LHCN-M2 (cell line): ENCODE data around the gene EMD. TPM values are rescaled to one million over a fixed set of nuclear protein-coding genes. Genes with fewer than 3 reads are reported as not detected.
A peak's percentile ranks its signal among the peaks of the same experiment; 100 is the strongest.

Experiments used
- DNase-seq: peaks from one replicate; pipeline ENCODE4 v3.0.0-alpha.2; 2012; ENCODE audit warnings: low read depth
- total RNA-seq: library from RNA; depleted of rRNA; stranded (reverse); fragments of >200 nt; gene quantifications from 2 replicates; pipeline ENCODE4 v1.2.3, GENCODE V29; 2014

The EMD gene
- total RNA-seq, 1 experiment from 2014 or later, result 77.3 TPM

DNA sequence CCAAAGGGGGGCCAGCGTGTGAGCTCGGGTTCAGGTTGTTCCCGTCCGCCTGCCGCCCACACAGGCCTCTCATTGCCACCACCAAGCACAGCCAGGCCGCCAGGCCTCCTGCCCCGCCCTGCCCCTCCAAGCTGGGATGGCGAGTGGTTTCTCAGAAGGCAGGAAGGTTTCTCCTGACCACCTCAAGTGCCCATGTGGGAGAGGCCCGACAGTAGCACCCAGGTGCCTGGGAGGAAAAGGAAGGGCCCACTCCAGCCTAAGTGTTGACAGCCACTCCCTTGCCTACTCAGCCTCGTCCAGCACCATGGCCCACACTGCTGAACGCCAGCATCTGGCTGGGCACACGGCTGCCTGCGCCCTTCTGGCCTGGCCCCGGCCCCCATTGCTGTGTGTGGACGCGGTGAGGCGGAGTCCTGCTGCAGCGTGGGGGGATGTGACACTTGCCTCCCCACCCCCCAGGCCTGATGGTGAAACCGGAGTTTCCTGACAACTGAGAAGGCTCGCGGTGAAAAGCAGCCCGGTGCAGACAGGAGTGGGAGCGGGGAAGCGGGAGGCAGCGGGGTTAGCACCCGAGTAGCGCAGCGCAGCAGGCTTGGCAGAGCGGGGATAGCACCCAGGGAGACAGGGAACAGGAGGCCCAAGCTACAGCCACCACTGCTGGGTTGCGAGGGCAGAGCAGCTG lies 23.9 kb upstream of the EMD start:
- DNase-seq, result no peak

DNA sequence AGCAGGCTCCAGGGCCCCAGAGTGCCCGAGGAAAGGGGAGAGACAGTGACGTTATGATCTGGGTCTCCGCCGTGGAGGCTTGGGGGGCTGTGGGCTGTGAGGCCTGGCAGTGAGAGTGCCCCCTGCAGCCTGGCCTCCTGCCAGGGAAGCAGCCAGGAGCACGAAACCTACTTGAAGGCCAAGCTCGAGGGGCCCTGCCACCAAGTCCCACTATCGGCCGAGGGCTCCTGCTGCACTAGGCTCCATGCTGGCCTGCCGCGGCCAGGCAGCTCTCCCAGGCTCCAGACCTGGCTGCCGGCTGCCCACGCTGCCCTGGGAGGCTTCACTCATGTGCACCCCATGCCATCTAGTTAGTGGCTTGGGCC lies 23.3 kb upstream of the EMD start:
- DNase-seq, result no peak

DNA sequence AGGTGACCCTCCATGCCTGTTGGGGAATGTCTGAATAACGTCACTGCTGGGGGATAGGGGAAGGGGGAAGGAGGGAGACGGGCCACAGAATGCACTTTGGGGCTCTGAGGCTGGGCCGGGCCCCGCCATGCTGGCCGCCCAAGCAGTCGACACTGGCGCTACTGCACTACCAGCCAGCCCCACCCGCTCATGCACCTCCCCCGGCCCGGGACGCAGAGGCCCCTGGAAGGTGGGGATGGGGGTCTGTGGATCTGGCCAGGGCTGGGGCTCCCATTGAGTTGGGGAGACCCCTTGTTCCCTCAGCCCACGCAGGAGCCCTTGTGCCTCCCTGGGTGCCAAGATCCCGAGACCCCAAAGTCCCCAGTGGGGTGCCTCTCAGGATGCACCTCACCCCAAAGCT lies 22.5 kb upstream of the EMD start:
- no peak for DNase-seq

DNA sequence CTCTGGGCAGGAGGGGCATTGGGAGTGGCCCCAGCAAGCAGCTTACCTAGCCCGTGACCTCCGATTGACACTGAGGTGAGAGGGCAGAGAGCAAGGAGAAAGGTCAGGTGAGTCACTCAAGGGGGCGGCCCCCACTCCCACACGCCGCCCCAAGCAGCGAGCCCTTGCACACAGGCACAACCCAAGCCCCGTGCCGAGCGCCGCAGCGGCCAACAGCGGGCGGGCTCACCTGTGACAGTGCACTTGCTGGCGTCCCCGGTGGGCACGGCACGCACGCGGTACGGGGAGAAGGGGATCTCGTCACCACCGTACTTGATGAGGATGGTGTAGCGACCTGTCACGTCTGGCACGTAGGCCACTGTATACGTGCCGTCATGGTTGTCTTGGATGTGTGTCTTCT lies 21.9 kb upstream of the EMD start:
- no peak for DNase-seq

DNA sequence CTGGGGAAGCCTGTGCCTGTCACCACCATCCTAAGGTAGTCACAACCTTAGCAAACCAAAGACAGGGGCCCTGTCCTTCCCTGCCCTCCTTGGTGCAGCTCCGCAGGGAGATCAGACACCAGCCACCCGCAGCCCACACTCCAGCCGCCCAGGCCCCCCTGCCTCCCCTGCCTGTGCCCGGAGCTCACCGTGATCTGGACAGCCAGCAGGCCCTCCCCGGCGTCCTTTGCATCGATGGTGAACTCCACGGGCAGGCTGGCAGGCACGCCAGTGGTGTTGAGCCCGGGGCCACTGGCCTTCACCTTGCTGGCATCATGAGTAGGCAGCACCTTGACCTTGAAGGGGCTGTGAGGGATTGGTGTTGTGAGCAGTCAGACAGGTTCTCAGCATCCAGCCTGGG lies 21.1 kb upstream of the EMD start:
- DNase-seq, result no peak

DNA sequence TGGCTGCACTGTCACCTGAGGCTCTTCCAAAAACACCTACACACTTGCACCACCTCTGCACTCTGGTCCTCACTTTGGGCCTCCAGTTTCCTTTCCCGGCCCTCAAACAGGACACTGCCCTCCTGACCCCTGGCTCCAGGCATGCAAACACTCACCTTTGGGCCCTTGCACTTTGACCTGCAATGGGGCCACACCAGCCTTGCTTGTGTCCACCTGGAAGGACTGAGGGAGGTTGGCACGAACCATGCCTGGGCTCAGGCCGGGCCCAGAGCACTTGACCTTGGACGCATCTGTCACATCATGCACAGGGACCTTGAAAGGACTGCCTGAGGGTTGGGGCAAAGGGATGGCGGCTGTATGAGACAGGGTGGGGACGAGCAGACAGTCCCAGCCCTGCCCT lies 20.3 kb upstream of the EMD start:
- DNase-seq, result no peak

DNA sequence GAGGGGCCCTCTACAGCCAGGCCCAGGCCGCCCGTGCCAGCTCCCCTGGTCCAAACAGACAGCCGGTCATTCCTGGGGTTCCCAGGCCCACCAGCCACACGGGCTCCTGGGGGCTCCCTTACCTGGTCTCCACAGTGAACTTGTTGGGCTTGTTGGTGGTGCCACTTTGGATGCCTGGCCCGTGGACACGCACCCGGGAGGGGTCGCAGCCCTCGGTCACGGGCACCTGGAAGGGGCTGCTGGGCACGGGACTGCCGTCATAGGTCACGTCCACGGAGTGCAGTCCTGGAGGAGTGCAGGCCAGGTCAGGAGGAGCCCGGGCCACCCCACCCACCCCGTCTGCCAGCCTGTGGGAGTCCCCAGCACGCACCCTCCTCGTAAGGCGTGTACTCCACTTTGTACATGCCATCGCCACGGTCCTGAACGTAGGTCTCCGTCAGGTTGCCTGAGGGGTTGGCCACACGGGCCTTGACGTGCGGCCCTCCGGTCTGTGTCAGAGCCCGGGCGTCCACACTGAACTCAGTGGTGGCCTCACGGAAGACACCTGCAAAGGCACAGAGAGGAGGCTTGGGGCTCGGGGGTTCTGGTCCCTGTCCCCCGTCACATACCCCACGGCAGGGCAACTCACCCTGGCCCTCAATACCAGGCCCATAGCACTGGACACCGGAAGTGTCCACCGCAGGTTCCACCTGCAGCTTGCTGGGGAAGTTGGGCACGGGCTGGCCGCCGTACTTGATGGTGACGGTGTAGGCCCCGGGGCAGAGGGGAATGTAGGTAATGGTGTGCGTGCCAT lies 19.5 kb upstream of the EMD start:
- DNase-seq, result no peak

DNA sequence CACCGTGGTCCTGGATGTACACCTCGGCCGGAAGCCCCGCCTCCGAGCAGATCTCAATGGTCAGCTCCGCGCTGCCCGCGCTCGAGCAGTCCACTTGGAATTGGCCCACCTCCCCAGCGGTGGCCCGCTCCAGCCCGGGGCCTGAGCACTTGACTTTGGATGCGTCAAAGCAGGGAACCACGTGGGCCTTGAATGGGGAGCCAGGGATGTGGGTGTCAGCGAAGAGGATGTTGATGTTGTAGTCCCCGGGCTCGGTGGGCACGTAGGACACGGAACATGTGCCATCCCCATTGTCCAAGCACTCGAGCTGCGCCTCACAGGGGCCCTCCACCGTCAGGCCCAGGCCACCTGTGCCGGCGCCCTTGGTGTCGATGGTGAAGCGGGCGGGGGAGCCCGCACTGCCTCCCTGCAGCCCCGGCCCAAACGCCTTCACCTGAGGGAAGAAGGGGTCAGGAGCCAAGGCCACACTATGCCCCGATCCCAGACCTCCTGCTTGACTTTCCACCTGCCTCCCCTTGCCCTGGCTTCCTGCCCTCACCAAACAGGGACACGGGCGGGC lies 18.9 kb upstream of the EMD start:
- no peak for DNase-seq

DNA sequence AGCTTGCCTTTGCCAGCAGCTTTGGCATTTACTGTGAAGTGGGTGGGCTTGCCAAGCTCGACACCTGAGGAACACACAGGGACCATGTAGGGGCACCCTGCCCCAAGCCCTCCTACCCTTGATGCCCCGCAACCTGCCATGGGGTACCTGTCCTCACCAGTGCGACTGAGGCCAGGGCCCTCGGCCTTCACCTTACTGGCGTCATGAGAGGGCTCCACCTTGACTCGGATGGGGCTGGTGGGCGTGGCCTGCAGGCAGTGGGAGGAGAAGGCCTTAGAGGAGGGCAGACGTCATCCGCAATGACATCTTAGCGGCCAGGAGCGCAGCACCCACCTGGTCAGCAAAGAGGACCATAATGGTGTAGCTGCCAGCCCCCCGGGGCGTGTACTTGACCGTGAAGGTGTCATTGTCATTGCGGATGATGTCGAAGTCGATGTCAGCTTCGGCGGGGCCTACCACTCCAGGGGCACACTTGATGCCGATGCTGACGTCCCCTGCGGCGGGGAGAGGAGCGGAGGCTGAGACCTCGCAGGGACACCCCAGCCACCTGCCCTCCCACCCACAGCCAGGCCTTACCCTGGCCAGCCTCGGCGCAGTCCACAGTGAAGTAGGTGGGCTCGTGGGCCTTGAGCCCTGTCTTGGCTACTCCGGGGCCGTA lies 16.9 kb upstream of the EMD start:
- no peak for DNase-seq

DNA sequence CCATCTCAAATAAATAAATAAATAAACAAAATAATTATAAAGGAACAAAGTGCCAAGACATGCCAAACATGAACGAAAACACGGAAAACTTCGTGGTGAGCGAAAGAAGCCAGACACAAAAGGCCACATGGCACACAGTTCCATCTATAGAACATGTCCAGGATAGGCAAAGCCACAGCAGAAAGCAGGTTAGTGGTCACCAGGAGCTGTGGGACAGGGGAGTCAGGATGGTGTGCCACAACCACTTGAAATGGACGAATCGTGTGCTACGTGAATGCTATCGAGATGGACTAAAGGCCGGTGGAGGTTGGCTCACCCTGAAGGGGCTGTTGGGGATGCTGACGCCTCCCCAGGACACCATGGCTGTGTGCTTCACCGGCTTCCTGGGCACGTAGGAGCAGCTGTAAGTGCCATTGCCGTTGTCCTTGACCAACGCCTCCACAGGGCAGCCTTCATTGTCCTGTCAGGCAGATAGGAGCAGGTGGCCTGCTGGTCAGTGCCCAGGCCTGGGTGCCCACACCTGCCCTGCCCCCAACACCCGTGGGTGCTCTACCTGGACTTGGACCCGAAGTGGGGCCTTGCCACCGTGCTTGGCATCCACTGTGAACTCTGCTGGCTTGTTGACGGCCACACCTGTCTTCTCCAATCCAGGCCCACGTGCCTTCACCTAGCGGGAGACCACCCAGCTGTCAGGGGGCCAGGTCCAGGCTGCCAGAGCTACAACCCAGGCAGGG lies 15.2 kb upstream of the EMD start:
- DNase-seq, result no peak

DNA sequence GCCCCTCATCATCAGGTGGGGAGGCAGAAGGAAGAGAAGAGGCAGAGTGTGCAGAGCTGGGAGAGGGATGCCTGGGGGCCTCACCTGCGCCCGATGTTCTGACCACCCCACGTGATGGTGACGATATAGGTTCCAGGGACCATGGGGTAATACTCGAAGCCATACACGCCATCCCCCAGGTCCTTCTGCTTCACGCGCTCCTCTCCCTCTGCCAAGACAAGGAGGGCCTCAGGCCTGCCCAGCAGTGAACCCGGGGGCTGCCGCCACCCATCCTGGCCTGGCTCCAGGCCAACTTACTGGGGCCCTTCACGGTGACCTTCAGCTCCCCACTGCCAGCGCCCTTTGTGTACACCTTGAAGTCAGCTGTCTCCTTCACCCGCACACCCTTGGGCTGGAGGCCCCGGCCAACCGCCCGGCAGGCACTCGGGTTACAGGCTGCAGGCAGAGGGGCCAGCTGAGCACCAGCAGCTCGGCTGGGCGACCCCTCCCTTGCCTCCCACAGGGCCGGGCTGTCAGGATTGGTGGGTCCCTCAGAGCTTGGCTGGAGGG lies 14.0 kb upstream of the EMD start:
- no peak for DNase-seq

DNA sequence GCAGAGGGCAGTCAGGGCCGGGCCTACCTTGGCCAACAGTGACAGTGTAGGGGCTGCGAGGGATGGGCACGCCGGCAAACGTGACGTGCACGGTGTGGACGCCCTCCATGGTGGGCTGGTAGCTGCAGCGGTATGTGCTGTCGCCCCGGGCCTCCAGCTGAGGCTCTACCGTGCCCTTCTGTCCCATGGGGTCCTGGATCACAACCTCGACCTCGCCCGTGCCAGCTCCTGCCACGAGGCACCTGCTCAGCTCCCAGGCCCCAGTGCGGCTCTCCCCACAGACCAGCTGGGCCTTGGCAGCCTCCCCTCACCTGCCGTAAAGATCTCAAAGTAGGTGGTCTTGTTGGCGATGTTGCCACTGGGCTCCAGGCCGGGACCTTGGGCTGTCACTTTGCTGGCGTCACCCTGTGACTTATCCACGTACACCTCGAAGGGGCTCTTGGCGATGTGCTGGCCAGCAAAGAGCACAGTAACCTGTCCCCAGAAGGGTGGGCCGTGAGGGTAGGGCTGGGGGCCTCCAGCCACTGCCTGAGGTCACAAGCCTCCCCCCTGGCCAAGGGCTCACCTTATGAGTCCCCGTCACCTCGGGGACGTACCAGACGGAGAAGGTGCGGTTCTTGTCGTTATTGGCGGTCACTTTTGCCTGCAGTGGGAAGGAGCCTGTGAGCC lies 13.0 kb upstream of the EMD start:
- DNase-seq, result no peak

DNA sequence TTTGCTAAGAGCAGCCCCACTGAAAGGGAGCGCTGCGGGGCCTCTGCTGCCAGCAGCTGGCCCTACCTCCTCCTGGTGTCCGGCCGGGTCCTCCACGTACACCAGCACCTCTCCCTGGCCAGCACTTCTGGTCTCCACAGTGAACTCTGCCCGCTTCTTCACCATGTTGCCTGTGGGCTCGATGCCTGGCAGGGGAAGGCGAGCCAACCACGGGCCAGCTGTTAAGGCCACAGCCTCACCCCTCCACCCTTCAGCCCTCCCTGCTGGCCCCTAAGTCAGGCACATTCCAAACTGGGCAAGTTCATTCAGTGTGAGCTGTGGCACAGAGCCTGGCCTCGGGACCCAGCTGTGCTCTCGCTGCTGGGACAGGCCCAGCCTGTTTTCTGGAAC lies 12.4 kb upstream of the EMD start:
- peak; percentile 90 for DNase-seq

DNA sequence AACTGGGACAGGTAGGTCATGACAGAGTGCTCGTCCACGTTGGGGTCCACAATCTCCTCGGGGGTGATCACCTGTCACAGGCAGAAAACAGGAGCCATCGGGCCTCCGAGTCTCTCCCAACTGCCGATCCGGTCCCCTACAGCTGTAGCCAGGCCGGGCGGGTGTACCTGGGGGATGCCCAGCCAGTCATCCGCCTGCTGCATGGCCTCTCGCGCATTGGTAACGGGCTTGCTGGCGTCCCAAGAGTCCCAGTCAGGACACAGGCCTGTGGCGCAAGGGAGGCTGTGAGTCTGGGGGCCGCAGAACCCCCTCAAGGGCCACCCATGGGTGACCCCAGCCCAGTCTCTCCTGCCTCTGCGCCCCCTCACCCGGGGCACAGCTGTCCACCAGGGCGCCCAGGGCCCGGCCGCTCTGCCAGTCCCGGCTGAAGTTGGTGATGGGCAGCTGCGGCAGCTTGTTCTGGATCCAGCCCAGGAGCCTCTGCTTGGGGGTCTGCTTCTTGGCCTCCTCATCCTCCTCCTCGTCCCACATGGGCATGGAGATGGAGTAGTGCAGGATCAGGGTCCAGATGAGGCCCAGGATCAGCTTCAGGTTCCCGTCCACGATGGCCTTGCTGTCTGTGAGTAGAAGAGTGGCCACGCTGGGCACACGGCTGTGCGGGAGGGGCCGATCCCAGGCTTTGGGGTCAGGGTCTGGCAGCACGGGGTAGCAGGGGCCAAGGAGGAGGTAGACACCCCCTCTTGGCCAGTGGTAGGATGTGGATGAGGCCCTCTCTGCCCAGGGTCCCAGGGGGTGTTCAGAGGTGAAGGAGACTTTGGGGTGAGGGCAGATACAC lies 11.4 kb upstream of the EMD start:
- DNase-seq, result no peak

DNA sequence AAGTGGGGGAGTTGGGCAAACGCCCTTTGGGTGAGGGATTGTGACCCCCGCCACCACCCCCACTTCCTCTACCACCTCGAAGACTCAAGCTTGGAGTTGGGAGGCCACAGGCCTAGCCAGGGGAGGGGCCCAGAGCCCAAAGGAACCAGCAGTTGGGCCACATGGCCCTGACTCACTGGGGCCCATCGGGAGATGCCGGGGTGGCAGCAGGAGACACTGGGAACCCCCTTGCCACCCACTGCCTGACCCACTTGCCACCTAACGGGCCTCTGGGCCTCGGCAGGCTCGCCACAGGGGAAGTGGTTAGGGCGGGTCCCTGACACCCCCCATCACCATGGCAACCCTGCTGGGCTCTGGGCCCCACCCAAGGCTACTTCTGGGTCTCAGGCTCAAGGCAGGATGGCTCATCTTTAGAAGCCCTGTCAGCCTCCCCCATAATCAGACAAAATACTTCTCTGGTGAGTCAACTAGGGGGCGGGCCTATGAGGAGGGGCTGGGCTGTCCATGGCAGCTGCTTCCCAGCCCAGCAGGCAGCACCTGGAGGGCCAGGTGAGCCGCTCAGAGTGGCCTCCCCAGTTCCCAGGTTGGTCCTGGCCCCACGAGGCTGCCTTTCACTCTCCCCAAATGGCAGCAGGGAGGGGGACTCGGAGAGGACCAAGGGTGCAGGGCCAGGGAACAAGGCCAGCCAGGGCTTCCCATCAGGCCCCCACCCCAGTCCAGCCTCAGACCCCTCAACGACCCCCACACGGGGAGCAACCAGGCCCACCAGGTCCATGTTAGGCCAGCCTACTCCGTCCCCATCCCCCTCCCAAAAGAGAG lies 10.3 kb upstream of the EMD start:
- peak; percentile 96 for DNase-seq

DNA sequence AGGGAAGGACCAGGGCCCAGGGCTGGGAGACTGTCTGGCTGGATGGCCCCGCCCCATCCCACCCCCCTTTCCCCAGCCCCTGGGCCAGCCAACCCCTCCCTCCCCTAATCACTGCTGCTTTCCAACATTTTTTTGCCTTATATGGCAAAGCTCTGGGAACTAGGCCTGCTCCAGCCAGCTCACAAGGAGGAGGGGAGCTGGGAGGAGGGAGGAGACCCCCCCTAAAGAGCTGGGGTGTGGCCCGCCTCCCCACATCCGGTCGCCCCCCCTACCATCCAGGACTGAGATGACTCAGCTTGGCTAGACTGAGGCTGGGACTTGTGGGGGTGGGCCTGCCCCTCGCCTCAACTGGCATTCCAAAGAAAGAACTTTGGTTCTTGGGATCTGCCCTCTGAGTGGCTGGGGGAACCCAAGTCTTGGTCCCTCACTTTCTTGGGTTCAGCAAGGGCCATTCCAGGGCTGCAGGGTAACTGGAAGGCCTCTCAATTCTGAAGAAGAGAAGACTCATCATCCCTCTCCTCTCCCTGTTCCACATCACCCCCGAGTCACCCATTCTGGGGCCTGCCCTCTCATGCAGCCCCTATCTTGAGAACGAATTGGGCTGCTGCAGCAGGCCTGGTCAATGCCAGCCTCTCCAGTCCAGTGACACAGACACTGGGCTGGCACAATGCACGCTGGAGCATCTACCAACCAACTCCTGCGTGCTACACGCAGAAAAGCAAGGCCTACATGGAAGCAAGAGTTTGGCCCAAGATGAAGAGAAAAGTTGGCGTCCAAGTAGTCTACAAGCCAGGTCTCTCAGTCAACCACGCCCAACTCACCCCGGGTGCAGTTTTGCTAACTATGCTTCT lies 9.4 kb upstream of the EMD start:
- DNase-seq, result peak; percentile 94

DNA sequence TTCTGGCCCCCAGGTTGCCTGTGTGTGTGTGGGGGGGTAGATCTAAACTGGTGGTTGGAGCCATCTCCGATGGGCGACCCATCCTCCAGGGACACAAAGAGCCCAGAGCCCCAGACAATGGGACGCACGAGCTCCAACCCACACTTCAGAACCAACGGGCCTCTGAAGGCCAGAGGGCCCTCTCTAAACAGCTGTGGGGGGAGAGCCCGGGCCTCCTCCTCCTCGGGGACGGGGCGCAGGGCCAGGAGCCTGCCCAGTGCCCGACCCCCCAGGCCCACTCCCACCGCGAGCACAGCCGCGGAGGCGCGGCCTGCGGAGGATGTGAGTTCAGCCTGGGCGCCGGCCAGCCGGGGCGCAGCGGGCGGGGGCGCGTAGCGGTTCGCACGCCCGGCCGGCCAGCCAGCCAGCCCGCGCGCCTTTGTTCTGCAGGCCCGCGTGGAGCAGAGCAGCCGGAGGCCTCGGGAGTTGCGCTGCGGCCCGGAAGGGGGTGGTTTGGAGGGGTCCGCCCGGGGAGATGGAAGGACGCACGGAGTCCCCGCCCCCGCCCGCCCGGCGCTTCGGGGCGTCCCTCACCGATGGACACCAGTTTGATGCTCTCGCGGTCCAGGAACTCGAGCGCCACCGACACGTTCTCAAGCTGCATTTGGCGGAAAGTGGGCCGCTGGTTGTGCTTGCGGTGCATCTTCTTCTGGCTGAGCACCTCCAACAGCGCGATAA lies 8.6 kb upstream of the EMD start:
- no peak for DNase-seq
